Endothelial cell of umbilical vein (primary cell): ENCODE results near the gene VTI1A. TPM values are rescaled to one million over a fixed set of nuclear protein-coding genes. Genes with fewer than 3 reads are reported as not detected.

Experiments used
- BruUV-seq: library from RNA; stranded (reverse); fragments of 400-500 nt; replicated peaks from 2 replicates; lab custom pipeline; 2021; lab: Mats Ljungman, UMichigan
- CTCF ChIA-PET: fragments of 300-600, 350-600 bp; sonication (Branson Sonifier 250); formaldehyde crosslinking; loops from one replicate; lab custom pipeline; 2021; ENCODE audit warnings: antibody characterized with exemption, inconsistent platforms; lab: Charles Lee
- POLR2A ChIA-PET: fragments of 300-600, 350-600 bp; sonication (Branson Sonifier 250); formaldehyde crosslinking; loops from one replicate; lab custom pipeline; 2021; ENCODE audit warnings: antibody characterized with exemption, inconsistent platforms; lab: Charles Lee
- DNase-seq: peaks from one replicate; pipeline ENCODE4 v3.0.0-alpha.2; 2011; ENCODE audit warnings: low read depth, low spot score
- FAIRE-seq: peaks from 2 replicates; lab custom pipeline; 2011; peaks lifted over from hg19 to GRCh38; lab: Jason Lieb, UNC
- H2AFZ ChIP-seq: 2 replicates; pipeline ENCODE4 v1.6.0; 2012; ENCODE audit warnings: low read depth, low read length, control low read depth, inconsistent platforms
- H3K27ac ChIP-seq: 2 replicates; pipeline ENCODE4 v1.5.1; 2011; ENCODE audit warnings: low read depth, mild to moderate bottlenecking, control low read depth, low read length, moderate library complexity; ENCODE audit not compliant: insufficient read depth
- H3K27me3 ChIP-seq, 2 experiments: 2 replicates each; pipeline versions ENCODE4 v1.6.0 to v1.6.1; 2011; ENCODE audit warnings: low read length in 2 of 2, mixed read lengths in 1 of 2; ENCODE audit not compliant: control insufficient read depth in 2 of 2, insufficient read depth in 2 of 2
- H3K36me3 ChIP-seq, 2 experiments: 2 replicates in 1 of 2; 3 replicates in 1 of 2; pipeline ENCODE4 v1.5.1; 2011; ENCODE audit warnings: low read length in 2 of 2, mild to moderate bottlenecking in 1 of 2, moderate library complexity in 1 of 2; ENCODE audit not compliant: control insufficient read depth in 2 of 2, insufficient read depth in 2 of 2; ENCODE audit errors: extremely low read depth in 1 of 2
- H3K4me1 ChIP-seq: 3 replicates; pipeline ENCODE4 v1.5.1; 2011; ENCODE audit warnings: mild to moderate bottlenecking, low read length; ENCODE audit not compliant: control insufficient read depth, insufficient read depth; ENCODE audit errors: extremely low read depth
- H3K4me2 ChIP-seq: 2 replicates; pipeline ENCODE4 v1.6.1; 2011; ENCODE audit warnings: low read length, control low read depth, mixed read lengths; ENCODE audit not compliant: insufficient read depth
- H3K4me3 ChIP-seq, 3 experiments: fragments of 200-600 bp in 1 of 3; sonication (generic), shearing (Covaris generic) in 1 of 3; replicated peaks in 1 of 3; 2 replicates each; pipeline ENCODE4 v1.5.1; 2011 to 2016; ENCODE audit warnings: control low read depth in 3 of 3, low read length in 3 of 3, mild to moderate bottlenecking in 2 of 3, inconsistent platforms in 1 of 3, low read depth in 1 of 3, moderate library complexity in 1 of 3; ENCODE audit not compliant: insufficient read depth in 1 of 3
- H3K79me2 ChIP-seq: 2 replicates; pipeline ENCODE4 v1.6.0; 2012; ENCODE audit warnings: low read length, inconsistent platforms; ENCODE audit not compliant: control insufficient read depth, insufficient read depth
- H3K9ac ChIP-seq: replicated peaks from 2 replicates; pipeline ENCODE3; 2011; ENCODE audit warnings: low read length, control low read depth; ENCODE audit not compliant: insufficient read depth; ENCODE audit errors: extremely low read depth
- H3K9me1 ChIP-seq: replicated peaks from 3 replicates; pipeline ENCODE4 v1.6.0; 2011; ENCODE audit warnings: mild to moderate bottlenecking, low read length; ENCODE audit not compliant: control insufficient read depth, insufficient read depth; ENCODE audit errors: extremely low read depth
- H3K9me3 ChIP-seq: replicated peaks from 2 replicates; pipeline ENCODE4 v1.5.1; 2012; ENCODE audit warnings: low read length, inconsistent platforms; ENCODE audit not compliant: control insufficient read depth, insufficient read depth
- H4K20me1 ChIP-seq: replicated peaks from 2 replicates; pipeline ENCODE3; 2011; ENCODE audit warnings: mild to moderate bottlenecking, low read length; ENCODE audit not compliant: control insufficient read depth, insufficient read depth; ENCODE audit errors: extremely low read depth
- EZH2 ChIP-seq: IDR thresholded peaks from 2 replicates; pipeline ENCODE4 v1.6.1; 2012; ENCODE audit warnings: borderline replicate concordance, low read depth, mild to moderate bottlenecking, moderate library complexity, low read length, inconsistent platforms; ENCODE audit not compliant: severe bottlenecking
- FOS ChIP-seq: IDR thresholded peaks from 2 replicates; pipeline ENCODE4 v1.6.1; 2011; ENCODE audit warnings: mild to moderate bottlenecking, low read length, moderate library complexity, borderline replicate concordance; ENCODE audit not compliant: insufficient read depth
- GATA2 ChIP-seq: IDR thresholded peaks from 2 replicates; pipeline ENCODE4 v1.7.0; 2011; ENCODE audit warnings: low read depth, mild to moderate bottlenecking, moderate library complexity, mixed read lengths, low read length; ENCODE audit not compliant: insufficient read length, insufficient read depth
- JUN ChIP-seq: IDR thresholded peaks from 2 replicates; pipeline ENCODE4 v1.6.1; 2011; ENCODE audit warnings: borderline replicate concordance, low read depth; ENCODE audit not compliant: insufficient read length, insufficient read depth
- MAX ChIP-seq: IDR thresholded peaks from 2 replicates; pipeline ENCODE4 v1.6.1; 2011; ENCODE audit not compliant: insufficient read depth, insufficient read length
- MYC ChIP-seq: IDR thresholded peaks from one replicate; pipeline ENCODE4 v1.6.1; 2011; ENCODE audit warnings: mild to moderate bottlenecking, low read depth, low read length
- POLR2A ChIP-seq: IDR thresholded peaks from 2 replicates; pipeline ENCODE4 v1.6.1; 2012; ENCODE audit warnings: low read depth, mild to moderate bottlenecking, control low read depth, low read length
- POLR2AphosphoS5 ChIP-seq: IDR thresholded peaks from 2 replicates; pipeline ENCODE4 v1.6.1; 2012; ENCODE audit warnings: low read depth, mild to moderate bottlenecking, control low read depth, low read length, moderate library complexity; ENCODE audit not compliant: insufficient read depth
- dilution Hi-C: fragments of 300-500 bp; cut with MboI; formaldehyde crosslinking; loops from one replicate; pipeline ENCODE4 v1.15.0; 2019; ENCODE audit warnings: low sequenced_read_pairs; ENCODE audit not compliant: extremely low pct_ligation_motif_present
- intact Hi-C: fragments of 100-400 bp; cut with micrococcal nuclease; formaldehyde crosslinking; loops from one replicate; pipeline ENCODE4 v1.10.0; 2022
- polyA plus RNA-seq, 4 experiments: library from polyadenylated mRNA; depleted of rRNA in 3 of 4; stranded (reverse) in 3 of 4; unstranded in 1 of 4; fragments of >200 nt; gene quantifications; 2 replicates each; pipeline versions ENCODE4 v1.2.1 to v1.2.3, GENCODE V29; 2011 to 2012; ENCODE audit warnings: missing spikeins in 1 of 4
- total RNA-seq: library from RNA; stranded (reverse); gene quantifications from 2 replicates; pipeline ENCODE4 v1.2.3, GENCODE V29; 2021
- TF ChIP-seq, protein P1 (sequence below), 2 donors: IDR thresholded peaks; 1 replicate in 1 of 2; 2 replicates in 1 of 2; pipeline ENCODE4 v1.5.1; 2011; ENCODE audit warnings: low read length in 2 of 2, mild to moderate bottlenecking in 2 of 2, moderate library complexity in 2 of 2, control low read depth in 1 of 2, inconsistent platforms in 1 of 2, low read depth in 1 of 2; ENCODE audit not compliant: insufficient read depth in 1 of 2; ENCODE audit errors: extremely low read depth in 1 of 2

VTI1A gene
- total and polyA plus RNA-seq, 2 donors (not counting 3 experiments of a cell fraction or from before 2014, with no cell fraction given), result 10.8 to 35.6 TPM

DNA sequence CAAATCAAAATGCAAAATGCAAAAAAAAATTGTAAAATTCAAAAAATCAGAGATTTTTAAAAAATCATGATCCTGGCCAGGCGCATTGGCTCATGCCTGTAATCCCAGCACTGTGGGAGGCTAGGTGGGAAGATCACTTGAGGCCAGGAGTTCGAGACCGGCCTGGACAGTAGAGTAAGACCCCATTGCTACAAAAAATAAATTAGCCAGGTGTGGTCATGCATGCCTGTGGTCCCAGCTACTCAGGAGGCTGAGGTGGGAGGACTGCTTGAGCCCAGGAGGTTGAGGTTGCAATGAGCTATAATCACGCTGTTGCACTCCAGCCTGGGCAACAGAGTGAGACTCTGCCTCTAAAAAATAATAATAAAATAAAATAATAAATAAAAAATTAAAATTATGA lies 347.2 kb downstream of the VTI1A start:
- H3K9me1 ChIP-seq, result no peaks in the 10 kb centered on the region
- H3K4me3 ChIP-seq, result no peak overlapping the region
- no peaks in the 10 kb centered on the region for H4K20me1 ChIP-seq
- no peaks in the 10 kb centered on the region for H3K27me3 ChIP-seq
- H3K9me3 ChIP-seq, result no peaks in the 10 kb centered on the region
- H3K9ac ChIP-seq, result no peak overlapping the region
- FAIRE-seq (no peak), DNase-seq (no peak)
- no peaks in the 10 kb centered on the region for H3K4me1 ChIP-seq
- no peaks in the 10 kb centered on the region for H3K36me3 ChIP-seq
- no peak overlapping the region for H2AFZ ChIP-seq
- BruUV-seq, result no TSS peak
- dilution Hi-C loops (no loop called here), intact Hi-C loops (no loop called here)
- TF ChIP-seq POLR2A (no peak), POLR2AphosphoS5 (no peak), GATA2 (no peak), MYC (no peak), EZH2 (no peak), MAX (no peak), JUN (no peak), FOS (no peak)
- TF ChIP-seq, protein P1, sequence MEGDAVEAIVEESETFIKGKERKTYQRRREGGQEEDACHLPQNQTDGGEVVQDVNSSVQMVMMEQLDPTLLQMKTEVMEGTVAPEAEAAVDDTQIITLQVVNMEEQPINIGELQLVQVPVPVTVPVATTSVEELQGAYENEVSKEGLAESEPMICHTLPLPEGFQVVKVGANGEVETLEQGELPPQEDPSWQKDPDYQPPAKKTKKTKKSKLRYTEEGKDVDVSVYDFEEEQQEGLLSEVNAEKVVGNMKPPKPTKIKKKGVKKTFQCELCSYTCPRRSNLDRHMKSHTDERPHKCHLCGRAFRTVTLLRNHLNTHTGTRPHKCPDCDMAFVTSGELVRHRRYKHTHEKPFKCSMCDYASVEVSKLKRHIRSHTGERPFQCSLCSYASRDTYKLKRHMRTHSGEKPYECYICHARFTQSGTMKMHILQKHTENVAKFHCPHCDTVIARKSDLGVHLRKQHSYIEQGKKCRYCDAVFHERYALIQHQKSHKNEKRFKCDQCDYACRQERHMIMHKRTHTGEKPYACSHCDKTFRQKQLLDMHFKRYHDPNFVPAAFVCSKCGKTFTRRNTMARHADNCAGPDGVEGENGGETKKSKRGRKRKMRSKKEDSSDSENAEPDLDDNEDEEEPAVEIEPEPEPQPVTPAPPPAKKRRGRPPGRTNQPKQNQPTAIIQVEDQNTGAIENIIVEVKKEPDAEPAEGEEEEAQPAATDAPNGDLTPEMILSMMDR (IDR thresholded peaks at IDR 0.05; ENCODE audit: extremely low read depth in 1 of 2, insufficient read depth in 1 of 2, low read depth in 1 of 2, low read length in 2 of 2), result no peak
- CTCF ChIA-PET, result no interaction called here
- POLR2A ChIA-PET, result no interaction called here
- H3K79me2 ChIP-seq, result no peaks in the 10 kb centered on the region
- H3K27ac ChIP-seq, result no peak overlapping the region
- no peak overlapping the region for H3K4me2 ChIP-seq
